GM12874 (cell line): ENCODE measurements around the gene AHNAK.

Source experiments
- CTCF ChIP-seq: IDR thresholded peaks from 2 replicates; pipeline ENCODE4 v1.5.1; 2011; ENCODE audit warnings: low read depth, mild to moderate bottlenecking, control low read depth, low read length, moderate library complexity; ENCODE audit not compliant: insufficient read depth

Gene AHNAK

GRCh38 chr11:62482753-62483152 is 63.9 kb downstream of the AHNAK start:
- TF ChIP-seq CTCF, result no peak

- TF ChIP-seq CTCF, result no peak
These were observed 66.9 kb downstream of the AHNAK start for GRCh38 chr11:62479631-62480201.

GRCh38 chr11:62477927-62478326 is 68.7 kb downstream of the AHNAK start:
- no peak for TF ChIP-seq CTCF

- TF ChIP-seq CTCF, result no peak
These were observed 74.3 kb downstream of the AHNAK start for GRCh38 chr11:62472063-62472884.

GRCh38 chr11:62471603-62472002 is 75.0 kb downstream of the AHNAK start:
- TF ChIP-seq CTCF, result no peak

- TF ChIP-seq CTCF, result no peak
These were observed 78.0 kb downstream of the AHNAK start for GRCh38 chr11:62468577-62468976.

GRCh38 chr11:62466444-62466843 is 80.2 kb downstream of the AHNAK start:
- TF ChIP-seq CTCF, result no peak
